Ascending aorta (tissue), 2 donors: ENCODE measurements around the gene NRGN. TPM values are rescaled to one million over a fixed set of nuclear protein-coding genes. Genes with fewer than 3 reads are reported as not detected.

ENCODE experiments used
- DNase-seq, 2 donors: peaks; one replicate each; pipeline ENCODE4 v3.0.0-alpha.2; 2019; ENCODE audit warnings: low spot score in 2 of 2
- H3K27ac ChIP-seq, 2 donors: fragments of 200-600 bp; sonication (generic); one replicate each; pipeline ENCODE4 v1.5.1; 2016 to 2017; ENCODE audit warnings: mild to moderate bottlenecking in 1 of 2
- H3K27me3 ChIP-seq: fragments of 200-600 bp; sonication (generic); one replicate; pipeline ENCODE4 v1.5.1; 2017
- H3K36me3 ChIP-seq, 2 donors: fragments of 200-600 bp; sonication (generic); one replicate each; pipeline ENCODE4 v1.5.1; 2016
- H3K4me1 ChIP-seq, 2 donors: fragments of 200-600 bp; sonication (generic); one replicate each; pipeline ENCODE4 v1.5.1; 2016 to 2017; ENCODE audit warnings: mild to moderate bottlenecking in 1 of 2
- H3K4me3 ChIP-seq, 2 donors: fragments of 200-600 bp; sonication (generic); one replicate each; pipeline ENCODE4 v1.5.1; 2016 to 2017; ENCODE audit warnings: mild to moderate bottlenecking in 1 of 2
- H3K9me3 ChIP-seq, 2 donors: fragments of 200-600 bp; sonication (generic); one replicate each; pipeline ENCODE4 v1.5.1; 2016
- intact Hi-C: fragments of 100-400 bp; cut with DNase I; formaldehyde crosslinking; loops from one replicate; pipeline ENCODE4 v1.15.1; 2023
- total RNA-seq: library from RNA; depleted of rRNA; stranded (reverse); fragments of >200 nt; gene quantifications from one replicate; pipeline ENCODE4 v1.1.0, GENCODE V29; 2016
- TF ChIP-seq, protein P1 (sequence below), 3 experiments: fragments of 200-600 bp in 2 of 3; fragments of 450-650 bp in 1 of 3; sonication (generic) in 2 of 3; IDR thresholded peaks; one replicate each; pipeline ENCODE4 v1.5.1; 2016 to 2019; ENCODE audit warnings: antibody characterized with exemption in 3 of 3, mild to moderate bottlenecking in 1 of 3, moderate library complexity in 1 of 3

Gene NRGN
- total RNA-seq, 1 donor from 2014 or later: 5.3 TPM

DNA sequence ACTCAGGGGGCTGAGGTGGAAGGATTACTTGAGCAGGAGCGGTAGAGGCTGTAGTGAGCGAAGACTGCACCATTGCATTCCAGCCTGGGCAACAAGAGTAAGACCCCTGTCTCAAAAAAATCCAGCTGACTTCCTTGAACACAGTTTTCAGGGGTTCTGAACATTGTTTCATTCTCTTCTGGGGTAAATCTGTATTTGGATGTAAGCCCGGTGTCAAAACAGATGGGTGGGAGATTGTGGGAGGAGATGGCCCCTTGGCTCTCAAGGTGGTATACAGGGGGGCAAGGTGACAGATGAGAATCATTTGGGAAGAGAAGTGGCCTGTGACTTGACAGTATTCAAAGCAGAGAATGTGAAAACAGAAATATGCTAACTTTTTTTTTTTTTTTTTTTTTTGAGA lies 17.6 kb downstream of the NRGN start:
- H3K36me3 ChIP-seq: peaks cover 0 to 3% of the 10 kb centered on the region in 2 donors
- TF ChIP-seq, protein P1, sequence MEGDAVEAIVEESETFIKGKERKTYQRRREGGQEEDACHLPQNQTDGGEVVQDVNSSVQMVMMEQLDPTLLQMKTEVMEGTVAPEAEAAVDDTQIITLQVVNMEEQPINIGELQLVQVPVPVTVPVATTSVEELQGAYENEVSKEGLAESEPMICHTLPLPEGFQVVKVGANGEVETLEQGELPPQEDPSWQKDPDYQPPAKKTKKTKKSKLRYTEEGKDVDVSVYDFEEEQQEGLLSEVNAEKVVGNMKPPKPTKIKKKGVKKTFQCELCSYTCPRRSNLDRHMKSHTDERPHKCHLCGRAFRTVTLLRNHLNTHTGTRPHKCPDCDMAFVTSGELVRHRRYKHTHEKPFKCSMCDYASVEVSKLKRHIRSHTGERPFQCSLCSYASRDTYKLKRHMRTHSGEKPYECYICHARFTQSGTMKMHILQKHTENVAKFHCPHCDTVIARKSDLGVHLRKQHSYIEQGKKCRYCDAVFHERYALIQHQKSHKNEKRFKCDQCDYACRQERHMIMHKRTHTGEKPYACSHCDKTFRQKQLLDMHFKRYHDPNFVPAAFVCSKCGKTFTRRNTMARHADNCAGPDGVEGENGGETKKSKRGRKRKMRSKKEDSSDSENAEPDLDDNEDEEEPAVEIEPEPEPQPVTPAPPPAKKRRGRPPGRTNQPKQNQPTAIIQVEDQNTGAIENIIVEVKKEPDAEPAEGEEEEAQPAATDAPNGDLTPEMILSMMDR (IDR thresholded peaks at IDR 0.05): no peak
- no peaks in the 10 kb centered on the region for H3K9me3 ChIP-seq
- H3K27ac ChIP-seq: no peak overlapping the region
- DNase-seq: no peak
- H3K27me3 ChIP-seq: no peaks in the 10 kb centered on the region
- H3K4me1 ChIP-seq: peaks cover 3 to 11% of the 10 kb centered on the region in 2 donors
- intact Hi-C loops: no loop called here
- H3K4me3 ChIP-seq: no peak overlapping the region

DNA sequence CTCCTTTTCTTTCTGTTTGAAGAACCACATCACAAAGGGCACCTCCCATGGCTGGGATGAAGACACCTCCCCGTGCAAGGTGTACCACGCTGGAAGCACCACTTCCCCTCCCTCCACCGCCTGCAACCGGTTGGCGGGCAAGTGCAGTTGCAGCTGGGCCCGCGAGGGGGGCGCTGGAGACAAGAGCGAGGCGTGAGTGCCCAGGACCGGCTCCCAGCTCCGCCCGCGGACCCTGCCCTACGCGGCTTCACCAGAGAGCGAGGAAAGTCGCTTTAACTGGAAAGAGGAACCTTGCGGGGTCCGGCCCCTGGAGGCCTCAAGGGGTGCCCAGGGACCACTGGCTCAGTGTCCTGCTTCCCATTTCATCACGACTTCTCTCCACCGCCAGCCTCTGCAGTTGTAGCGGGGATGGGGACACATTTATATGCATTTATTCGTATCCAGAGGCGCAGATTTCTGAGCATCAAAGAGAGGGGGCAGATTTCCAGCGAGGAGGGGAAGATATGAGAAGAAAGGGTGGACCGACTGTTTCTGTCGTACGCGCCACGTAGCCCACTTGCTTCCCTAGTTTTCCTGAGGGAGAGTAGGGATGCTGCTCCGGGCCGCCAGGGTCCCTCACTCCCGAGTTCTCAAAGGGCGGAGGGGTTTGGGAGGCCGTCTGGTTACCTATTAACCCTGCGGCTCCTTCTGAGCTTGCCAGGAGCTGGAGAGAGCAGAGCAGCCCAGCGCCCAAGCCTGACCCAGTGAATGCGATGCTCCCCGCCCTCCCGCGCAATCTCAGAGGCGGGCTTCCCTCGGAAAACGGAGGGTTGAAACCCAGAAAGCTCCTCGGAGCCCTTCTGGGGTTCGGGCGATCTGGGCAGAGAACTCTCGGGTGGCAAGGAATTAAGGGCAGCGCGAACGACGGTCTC lies 18.9 kb downstream of the NRGN start:
- Histone ChIP-seq H3K9me3 (no peaks in the 10 kb centered on the region), H3K36me3 (no peaks in the 10 kb centered on the region), H3K27ac (peak overlapping the region; percentile 85 to 89), H3K27me3 (no peaks in the 10 kb centered on the region), H3K4me3 (peak overlapping the region; percentile 62 to 67), H3K4me1 (peaks cover 3 to 21% of the 10 kb centered on the region in 2 donors)
- TF ChIP-seq, protein P1 (IDR thresholded peaks at IDR 0.05): peak; percentile 58 to 79 (median 74)
- intact Hi-C loops: no loop called here
- DNase-seq: peak in 1 of 2 donors; percentile 84

DNA sequence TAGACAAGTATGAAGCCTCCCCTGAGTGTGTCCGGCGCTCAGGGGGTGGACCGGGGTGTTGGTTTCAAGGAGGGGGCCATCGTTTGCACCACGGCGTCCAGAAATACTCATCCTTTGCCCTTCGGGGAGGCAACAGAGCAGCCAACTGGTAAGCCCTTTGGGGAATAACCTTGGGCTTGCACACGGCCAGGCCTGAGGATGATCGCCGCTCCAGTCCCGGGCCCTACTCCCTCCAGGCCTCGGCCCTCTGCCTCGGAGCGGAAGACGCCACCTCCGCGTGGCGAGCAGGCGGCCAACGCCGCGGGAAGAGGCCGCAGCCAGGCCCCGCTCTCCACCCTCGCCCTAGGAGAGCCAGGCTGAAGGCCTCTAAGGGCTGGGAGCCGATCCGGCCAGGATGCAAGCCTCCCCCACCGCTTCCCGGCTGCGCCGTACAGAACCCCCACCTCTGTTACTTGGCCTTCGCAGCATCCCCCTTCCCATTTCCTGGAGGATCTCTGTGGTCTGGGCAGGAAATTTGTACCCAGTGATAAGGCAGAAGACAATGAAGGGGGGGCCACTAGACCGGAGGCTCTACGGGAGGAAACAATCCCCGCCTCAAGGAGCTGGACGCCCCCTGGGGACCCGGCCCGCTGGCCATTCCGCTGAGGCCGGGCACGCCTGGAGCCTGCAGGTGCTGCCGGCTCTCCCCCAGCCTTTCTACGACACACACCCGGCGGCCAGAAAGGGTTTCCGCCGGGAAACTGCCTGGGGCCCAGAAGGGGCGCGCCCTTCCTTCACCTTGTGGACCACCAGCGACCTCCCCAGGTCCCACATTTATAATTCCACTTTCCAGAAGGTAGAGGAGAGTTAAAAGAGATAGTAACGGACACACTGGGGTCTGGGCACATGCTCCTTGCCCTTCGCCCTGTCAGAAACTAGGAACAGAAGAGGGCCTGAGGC lies 19.8 kb downstream of the NRGN start:
- Histone ChIP-seq H3K36me3 (peaks cover 0 to 3% of the 10 kb centered on the region in 2 donors), H3K9me3 (no peaks in the 10 kb centered on the region), H3K27ac (peak overlapping the region; percentile 85 to 89), H3K4me1 (peaks cover 3 to 21% of the 10 kb centered on the region in 2 donors), H3K27me3 (no peaks in the 10 kb centered on the region), H3K4me3 (peak overlapping the region; percentile 62 to 67)
- no peak for DNase-seq
- intact Hi-C loops: loop anchor here (1.0 kb wide), 1 partner anchor 20 kb away; the partner anchor contains the start of gene NRGN
- TF ChIP-seq, protein P1 (IDR thresholded peaks at IDR 0.05): no peak

DNA sequence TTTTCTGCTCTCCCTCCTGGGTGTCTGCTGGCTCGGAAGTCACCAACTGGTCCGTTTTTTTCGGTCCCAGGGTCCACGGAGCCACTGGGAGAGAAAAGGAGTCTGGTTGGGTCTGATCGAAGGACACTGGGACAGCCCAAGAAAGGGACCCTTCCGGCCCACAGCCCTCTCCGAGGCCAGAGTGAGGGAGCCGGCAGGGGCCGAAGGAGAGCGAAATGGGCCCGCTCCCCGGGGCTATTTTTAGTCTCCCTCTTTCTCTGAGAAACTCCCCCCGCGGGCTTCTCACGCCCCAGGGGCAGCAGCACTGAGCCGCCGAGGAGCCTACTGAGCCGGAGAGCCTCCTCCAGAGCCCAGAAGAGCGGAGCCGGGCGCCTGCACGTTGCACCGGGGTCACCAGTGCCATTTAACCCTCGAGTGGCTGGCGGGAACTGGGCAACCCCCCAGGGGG lies 20.5 kb downstream of the NRGN start:
- Histone ChIP-seq H3K27ac (peak overlapping the region; percentile 85 to 89), H3K4me1 (peaks cover 3 to 21% of the 10 kb centered on the region in 2 donors), H3K4me3 (peak overlapping the region; percentile 62 to 67), H3K27me3 (no peaks in the 10 kb centered on the region), H3K9me3 (no peaks in the 10 kb centered on the region), H3K36me3 (peaks cover 0 to 10% of the 10 kb centered on the region in 2 donors)
- TF ChIP-seq, protein P1 (IDR thresholded peaks at IDR 0.05): no peak
- no peak for DNase-seq
- intact Hi-C loops: loop anchor here (1.0 kb wide), 1 partner anchor 21 kb away; the partner anchor contains the start of gene NRGN

DNA sequence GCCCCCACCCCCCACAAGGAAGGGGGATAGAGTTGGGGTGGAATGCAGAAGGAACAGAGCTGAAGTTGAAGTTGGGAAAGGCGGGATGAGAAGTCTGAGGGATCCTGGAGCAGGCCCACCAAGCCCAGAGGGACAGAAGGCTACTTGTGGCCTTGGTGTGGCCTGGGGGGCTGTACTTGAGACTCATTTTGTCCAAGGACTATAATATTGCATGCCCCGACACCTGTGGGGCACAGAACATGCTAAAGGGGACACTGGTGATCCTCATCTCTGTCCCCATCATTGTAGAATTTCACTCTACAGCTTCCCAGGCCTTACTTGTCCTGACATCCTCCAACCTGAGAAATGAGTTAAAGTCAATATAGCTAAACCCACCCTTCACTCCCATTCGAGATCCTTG lies 21.1 kb downstream of the NRGN start:
- TF ChIP-seq, protein P1 (IDR thresholded peaks at IDR 0.05): no peak
- H3K36me3 ChIP-seq: peaks cover 0 to 13% of the 10 kb centered on the region in 2 donors
- H3K27ac ChIP-seq: peak overlapping the region; percentile 85 to 89
- DNase-seq: no peak
- peak overlapping the region; percentile 62 to 67 for H3K4me3 ChIP-seq
- intact Hi-C loops: loop anchor here (1.0 kb wide), 1 partner anchor 22 kb away; the partner anchor contains the start of gene NRGN
- H3K4me1 ChIP-seq: peaks cover 3 to 21% of the 10 kb centered on the region in 2 donors
- H3K27me3 ChIP-seq: no peaks in the 10 kb centered on the region
- H3K9me3 ChIP-seq: no peaks in the 10 kb centered on the region
